SH-SY5Y (cell line): ENCODE data around the gene RPL11.

Experiments used
- GATA2 ChIP-seq: IDR thresholded peaks from 2 replicates; pipeline ENCODE4 v1.6.1; 2011; ENCODE audit warnings: mild to moderate bottlenecking, low read depth, low read length
- GATA3 ChIP-seq: IDR thresholded peaks from 2 replicates; pipeline ENCODE4 v1.6.1; 2011; ENCODE audit warnings: low read depth, mild to moderate bottlenecking, low read length, moderate library complexity

DNA sequence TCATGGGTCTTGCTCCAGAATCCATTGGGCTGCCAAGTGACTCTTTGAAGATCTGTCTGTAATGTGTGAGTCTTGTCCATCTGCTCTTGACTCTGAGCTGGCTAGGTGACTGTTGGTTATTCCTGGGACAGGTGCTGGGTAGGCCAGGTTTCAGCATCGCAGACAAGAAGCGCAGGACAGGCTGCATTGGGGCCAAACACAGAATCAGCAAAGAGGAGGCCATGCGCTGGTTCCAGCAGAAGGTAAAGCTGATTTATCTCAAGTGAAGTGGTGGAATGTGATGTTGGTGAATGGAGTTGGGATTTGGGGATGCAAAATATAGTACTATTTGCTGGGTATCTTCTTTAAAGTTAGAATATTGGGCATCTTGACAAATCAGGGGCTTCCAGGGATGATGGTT is 4.1 kb downstream of the RPL11 start:
- TF ChIP-seq GATA2 (no peak), GATA3 (no peak)
